ENCODE data around the gene LNX1.
"Not testable (repeated sequence)": the region's sequence is repeated elsewhere in the genome, so short reads cannot be mapped to it uniquely, and the experiment has no call there.

- TF ChIP-seq SIX4 (CRISPR knock-in tag; IDR thresholded peaks at IDR 0.05); EP300 (IDR thresholded peaks at IDR 0.05; ENCODE audit: low read depth in 2 of 2, low read length in 2 of 2); EP300 (CRISPR knock-in tag; IDR thresholded peaks at IDR 0.05; ENCODE audit: borderline replicate concordance); BHLHE40 (IDR thresholded peaks at IDR 0.05; ENCODE audit: low read length): not testable (repeated sequence)
- TF ChIP-seq, protein P1, sequence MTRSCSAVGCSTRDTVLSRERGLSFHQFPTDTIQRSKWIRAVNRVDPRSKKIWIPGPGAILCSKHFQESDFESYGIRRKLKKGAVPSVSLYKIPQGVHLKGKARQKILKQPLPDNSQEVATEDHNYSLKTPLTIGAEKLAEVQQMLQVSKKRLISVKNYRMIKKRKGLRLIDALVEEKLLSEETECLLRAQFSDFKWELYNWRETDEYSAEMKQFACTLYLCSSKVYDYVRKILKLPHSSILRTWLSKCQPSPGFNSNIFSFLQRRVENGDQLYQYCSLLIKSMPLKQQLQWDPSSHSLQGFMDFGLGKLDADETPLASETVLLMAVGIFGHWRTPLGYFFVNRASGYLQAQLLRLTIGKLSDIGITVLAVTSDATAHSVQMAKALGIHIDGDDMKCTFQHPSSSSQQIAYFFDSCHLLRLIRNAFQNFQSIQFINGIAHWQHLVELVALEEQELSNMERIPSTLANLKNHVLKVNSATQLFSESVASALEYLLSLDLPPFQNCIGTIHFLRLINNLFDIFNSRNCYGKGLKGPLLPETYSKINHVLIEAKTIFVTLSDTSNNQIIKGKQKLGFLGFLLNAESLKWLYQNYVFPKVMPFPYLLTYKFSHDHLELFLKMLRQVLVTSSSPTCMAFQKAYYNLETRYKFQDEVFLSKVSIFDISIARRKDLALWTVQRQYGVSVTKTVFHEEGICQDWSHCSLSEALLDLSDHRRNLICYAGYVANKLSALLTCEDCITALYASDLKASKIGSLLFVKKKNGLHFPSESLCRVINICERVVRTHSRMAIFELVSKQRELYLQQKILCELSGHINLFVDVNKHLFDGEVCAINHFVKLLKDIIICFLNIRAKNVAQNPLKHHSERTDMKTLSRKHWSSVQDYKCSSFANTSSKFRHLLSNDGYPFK (CRISPR knock-in tag; IDR thresholded peaks at IDR 0.05; ENCODE audit: borderline replicate concordance) = not testable (repeated sequence)
Observed at GRCh38 chr4:53409479-53409878, 181.8 kb downstream of the LNX1 start.

All from HepG2 (cell line).